Endothelial cell of umbilical vein (primary cell): Measurements from ENCODE around the gene RBM33.

Experiments
- EZH2 ChIP-seq: IDR thresholded peaks from 2 replicates; pipeline ENCODE4 v1.6.1; 2012; ENCODE audit warnings: borderline replicate concordance, low read depth, mild to moderate bottlenecking, moderate library complexity, low read length, inconsistent platforms; ENCODE audit not compliant: severe bottlenecking
- MYC ChIP-seq: IDR thresholded peaks from one replicate; pipeline ENCODE4 v1.6.1; 2011; ENCODE audit warnings: mild to moderate bottlenecking, low read depth, low read length
- POLR2A ChIP-seq: IDR thresholded peaks from 2 replicates; pipeline ENCODE4 v1.6.1; 2012; ENCODE audit warnings: low read depth, mild to moderate bottlenecking, control low read depth, low read length
- POLR2AphosphoS5 ChIP-seq: IDR thresholded peaks from 2 replicates; pipeline ENCODE4 v1.6.1; 2012; ENCODE audit warnings: low read depth, mild to moderate bottlenecking, control low read depth, low read length, moderate library complexity; ENCODE audit not compliant: insufficient read depth
- TF ChIP-seq, protein P1 (sequence below), 2 donors: IDR thresholded peaks; 1 replicate in 1 of 2; 2 replicates in 1 of 2; pipeline ENCODE4 v1.5.1; 2011; ENCODE audit warnings: low read length in 2 of 2, mild to moderate bottlenecking in 2 of 2, moderate library complexity in 2 of 2, control low read depth in 1 of 2, inconsistent platforms in 1 of 2, low read depth in 1 of 2; ENCODE audit not compliant: insufficient read depth in 1 of 2; ENCODE audit errors: extremely low read depth in 1 of 2

DNA sequence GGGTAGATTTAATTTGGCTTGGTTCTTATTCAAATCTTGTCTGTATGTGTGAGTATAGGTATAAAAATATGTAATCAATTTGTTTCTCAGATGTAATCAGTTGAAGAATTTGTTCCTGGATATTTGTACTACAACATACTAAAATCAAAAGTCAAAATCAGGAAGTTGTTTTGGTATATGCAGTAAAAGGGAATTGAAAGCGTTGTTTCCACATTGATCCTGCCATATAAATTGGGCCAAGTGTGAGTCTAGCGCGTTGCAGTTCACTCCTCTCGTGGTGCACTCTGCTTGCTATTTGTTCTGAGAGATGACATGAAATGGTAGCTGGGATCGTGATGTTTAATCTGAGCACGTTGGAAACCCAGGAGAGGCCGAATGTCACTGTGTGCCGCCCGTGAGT is 111.9 kb downstream of the RBM33 start:
- no peak for TF ChIP-seq POLR2AphosphoS5
- TF ChIP-seq, protein P1, sequence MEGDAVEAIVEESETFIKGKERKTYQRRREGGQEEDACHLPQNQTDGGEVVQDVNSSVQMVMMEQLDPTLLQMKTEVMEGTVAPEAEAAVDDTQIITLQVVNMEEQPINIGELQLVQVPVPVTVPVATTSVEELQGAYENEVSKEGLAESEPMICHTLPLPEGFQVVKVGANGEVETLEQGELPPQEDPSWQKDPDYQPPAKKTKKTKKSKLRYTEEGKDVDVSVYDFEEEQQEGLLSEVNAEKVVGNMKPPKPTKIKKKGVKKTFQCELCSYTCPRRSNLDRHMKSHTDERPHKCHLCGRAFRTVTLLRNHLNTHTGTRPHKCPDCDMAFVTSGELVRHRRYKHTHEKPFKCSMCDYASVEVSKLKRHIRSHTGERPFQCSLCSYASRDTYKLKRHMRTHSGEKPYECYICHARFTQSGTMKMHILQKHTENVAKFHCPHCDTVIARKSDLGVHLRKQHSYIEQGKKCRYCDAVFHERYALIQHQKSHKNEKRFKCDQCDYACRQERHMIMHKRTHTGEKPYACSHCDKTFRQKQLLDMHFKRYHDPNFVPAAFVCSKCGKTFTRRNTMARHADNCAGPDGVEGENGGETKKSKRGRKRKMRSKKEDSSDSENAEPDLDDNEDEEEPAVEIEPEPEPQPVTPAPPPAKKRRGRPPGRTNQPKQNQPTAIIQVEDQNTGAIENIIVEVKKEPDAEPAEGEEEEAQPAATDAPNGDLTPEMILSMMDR (IDR thresholded peaks at IDR 0.05; ENCODE audit: extremely low read depth in 1 of 2, insufficient read depth in 1 of 2, low read depth in 1 of 2, low read length in 2 of 2): no peak
- no peak for TF ChIP-seq EZH2
- TF ChIP-seq POLR2A: no peak
- no peak for TF ChIP-seq MYC
